Esophagus muscularis mucosa (tissue), 4 donors: ENCODE measurements around the gene ZNF487. TPM values are rescaled to one million over a fixed set of nuclear protein-coding genes. Genes with fewer than 3 reads are reported as not detected.

Source experiments
- DNase-seq: peaks from one replicate; pipeline ENCODE4 v3.0.0-alpha.2; 2017; ENCODE audit errors: extremely low spot score
- H3K27ac ChIP-seq, 4 donors: fragments of 200-600 bp; sonication (generic); replicated peaks in 1 of 4; 1 replicate in 3 of 4; 2 replicates in 1 of 4; pipeline ENCODE4 v1.5.1; 2016 to 2019; ENCODE audit warnings: mild to moderate bottlenecking in 1 of 4
- H3K27me3 ChIP-seq, 4 donors: fragments of 200-600 bp; sonication (generic); one replicate each; pipeline versions ENCODE4 v1.5.1 to v1.6.0; 2016 to 2019
- H3K36me3 ChIP-seq, 4 donors: fragments of 200-600 bp; sonication (generic); one replicate each; pipeline ENCODE4 v1.5.1; 2016 to 2019
- H3K4me1 ChIP-seq, 4 donors: fragments of 200-600 bp; sonication (generic); one replicate each; pipeline ENCODE4 v1.5.1; 2016 to 2019
- H3K4me3 ChIP-seq, 4 donors: fragments of 200-600 bp; sonication (generic); 1 replicate in 2 of 4; 2 replicates in 2 of 4; pipeline ENCODE4 v1.5.1; 2016 to 2019; ENCODE audit warnings: mild to moderate bottlenecking in 4 of 4, moderate library complexity in 1 of 4
- H3K9me3 ChIP-seq, 4 donors: fragments of 200-600 bp; sonication (generic); 1 replicate in 3 of 4; 2 replicates in 1 of 4; pipeline ENCODE4 v1.5.1; 2016 to 2019
- CTCF ChIP-seq, 3 experiments: fragments of 200-600 bp in 2 of 3; fragments of 450-650 bp in 1 of 3; sonication (generic) in 2 of 3; IDR thresholded peaks; one replicate each; pipeline ENCODE4 v1.5.1; 2017 to 2019; ENCODE audit warnings: antibody characterized with exemption in 3 of 3, mild to moderate bottlenecking in 2 of 3, moderate library complexity in 1 of 3
- EP300 ChIP-seq: sonication (generic); formaldehyde crosslinking; IDR thresholded peaks from one replicate; pipeline ENCODE4 v1.6.1; 2017; ENCODE audit warnings: antibody characterized with exemption
- POLR2A ChIP-seq: fragments of 450-650 bp; IDR thresholded peaks from one replicate; pipeline ENCODE4 v1.6.1; 2017; ENCODE audit warnings: antibody characterized with exemption, moderate library complexity, mild to moderate bottlenecking, low read depth
- POLR2AphosphoS5 ChIP-seq, 2 donors: sonication (generic); formaldehyde crosslinking; IDR thresholded peaks; one replicate each; pipeline ENCODE4 v1.6.1; 2017; ENCODE audit warnings: antibody characterized with exemption in 2 of 2
- WGBS: methylation state at CpG from one replicate; pipeline ENCODE4 v1.1.5; 2018; 5-methylcytosine and 5-hydroxymethylcytosine counted together
- intact Hi-C: fragments of 100-400 bp; cut with DNase I; formaldehyde crosslinking; loops from one replicate; pipeline ENCODE4 v1.15.1; 2023
- total RNA-seq, 4 donors: library from RNA; depleted of rRNA; stranded (reverse); fragments of >200 nt; gene quantifications; one replicate each; pipeline versions ENCODE4 v1.1.0 to v1.2.1, GENCODE V29; 2016

ZNF487 gene
- total RNA-seq, 4 donors from 2014 or later: 9.1 to 10.1 (median 10.0) TPM

GRCh38 chr10:43408331-43408709 lies 28.6 kb upstream of the ZNF487 start:
- intact Hi-C loops: no loop called here
- TF ChIP-seq POLR2AphosphoS5 (IDR thresholded peaks at IDR 0.05) (no peak), CTCF (IDR thresholded peaks at IDR 0.05) (no peak)
- peaks cover 33 to 53% (median 46%) of the 10 kb centered on the region in 4 donors for H3K4me1 ChIP-seq
- peaks cover 0 to 9% (median 2%) of the 10 kb centered on the region in 4 donors for H3K36me3 ChIP-seq
- H3K4me3 ChIP-seq: peak overlapping the region; percentile 71 to 94 (median 90)
- no peaks in the 10 kb centered on the region for H3K27me3 ChIP-seq
- H3K27ac ChIP-seq: peak overlapping the region; percentile 96 to 100 (median 100)
- no peaks in the 10 kb centered on the region for H3K9me3 ChIP-seq
- 0% methylated on average over 1 of the region's 31 CpGs for WGBS
- DNase-seq: no peak

- Histone ChIP-seq H3K9me3 (no peaks in the 10 kb centered on the region), H3K27ac (peak within 1 kb of the TSS; percentile 96 to 100 (median 100)), H3K27me3 (no peaks in the 10 kb centered on the region), H3K4me1 (peaks cover 29 to 48% (median 41%) of the 10 kb centered on the region in 4 donors), H3K4me3 (peak within 1 kb of the TSS; percentile 71 to 94 (median 90)), H3K36me3 (peaks cover 0 to 4% (median under 1%) of the 10 kb centered on the region in 4 donors)
- intact Hi-C loops: no loop called here
- DNase-seq: peak; percentile 98
- TF ChIP-seq POLR2AphosphoS5 (IDR thresholded peaks at IDR 0.05) (peak; percentile 98 to 99), CTCF (IDR thresholded peaks at IDR 0.05) (peak in 1 of 3 experiments; percentile 8), POLR2A (peak; percentile 92), EP300 (no peak)
- whole genome bisulfite sequencing: 0% methylated on average over 1 of the region's 68 CpGs
These were observed 28.1 kb upstream of the ZNF487 start, which contains the start of gene HNRNPF for GRCh38 chr10:43408710-43409384. TSS of gene HNRNPF (minus strand) at chr10:43409186. CDS start at chr10:43387884, 21,302 bp downstream.

GRCh38 chr10:43409385-43410109 lies 27.4 kb upstream of the ZNF487 start:
- Histone ChIP-seq H3K27me3 (no peaks in the 10 kb centered on the region), H3K27ac (peak overlapping the region; percentile 96 to 100 (median 100)), H3K36me3 (no peaks in the 10 kb centered on the region), H3K9me3 (no peaks in the 10 kb centered on the region), H3K4me3 (peak overlapping the region; percentile 71 to 94 (median 90)), H3K4me1 (peaks cover 22 to 41% (median 34%) of the 10 kb centered on the region in 4 donors)
- no peak for DNase-seq
- TF ChIP-seq POLR2A (no peak), CTCF (IDR thresholded peaks at IDR 0.05) (no peak), EP300 (no peak), POLR2AphosphoS5 (IDR thresholded peaks at IDR 0.05) (no peak)
- intact Hi-C loops: no loop called here
- WGBS: 13% methylated on average over 46 of the region's 46 CpGs

GRCh38 chr10:43410345-43410744 lies 26.6 kb upstream of the ZNF487 start:
- Histone ChIP-seq H3K9me3 (no peaks in the 10 kb centered on the region), H3K27ac (peak overlapping the region in 1 of 4 donors; percentile 100), H3K4me1 (peaks cover 14 to 33% (median 26%) of the 10 kb centered on the region in 4 donors), H3K27me3 (no peaks in the 10 kb centered on the region), H3K36me3 (no peaks in the 10 kb centered on the region), H3K4me3 (peak overlapping the region in 2 of 4 donors; percentile 71 to 94)
- no peak for DNase-seq
- intact Hi-C loops: no loop called here
- 92% methylated on average over 14 of the region's 14 CpGs for WGBS
- TF ChIP-seq CTCF (IDR thresholded peaks at IDR 0.05) (no peak), POLR2A (no peak), EP300 (no peak), POLR2AphosphoS5 (IDR thresholded peaks at IDR 0.05) (no peak)
